K562 (cell line): Measurements from ENCODE around the gene PATE2. TPM values are rescaled to one million over a fixed set of nuclear protein-coding genes. Genes with fewer than 3 reads are reported as not detected.

Source experiments
- ATAC-seq: fragments of 200-7000 bp; cut with Tn5 transposase; 3 replicates; pipeline ENCODE4 v1.9.1; 2020; ENCODE audit warnings: moderate library complexity
- BruUV-seq: library from RNA; stranded (reverse); fragments of 400-500 nt; replicated peaks from 2 replicates; lab custom pipeline; 2021; lab: Mats Ljungman, UMichigan
- CTCF ChIA-PET: fragments of 300-600 bp; formaldehyde crosslinking; extraction: SDS; loops from one replicate; lab custom pipeline; 2021; ENCODE audit warnings: low intra/inter-chr PET ratio; lab: Yijun Ruan, JAX
- POLR2A ChIA-PET: fragments of 300-600, 350-650 bp; sonication (Branson Sonifier 250); formaldehyde crosslinking; extraction: SDS; loops from one replicate; lab custom pipeline; 2021; ENCODE audit warnings: antibody characterized with exemption, inconsistent platforms; lab: Yijun Ruan, JAX
- DNase-seq, 4 experiments: peaks; one replicate each; pipeline versions ENCODE4 v3.0.0 to v3.0.0-alpha.2; 2011 to 2018; ENCODE audit warnings: low spot score in 3 of 4, mixed read lengths in 3 of 4; ENCODE audit errors: extremely low read depth in 1 of 4
- FAIRE-seq: peaks from 2 replicates; lab custom pipeline; 2011; peaks lifted over from hg19 to GRCh38; lab: Jason Lieb, UNC
- H2AFZ ChIP-seq: 2 replicates; pipeline ENCODE4 v1.6.0; 2011; ENCODE audit warnings: low read depth, low read length, control low read depth, inconsistent platforms
- H3K27ac ChIP-seq: fragments of 200-600 bp; 3 replicates; pipeline ENCODE4 v1.8.0; 2011; ENCODE audit warnings: low read depth, mild to moderate bottlenecking, control low read depth, inconsistent platforms, low read length, moderate library complexity, mixed read lengths; ENCODE audit errors: extremely low read depth
- H3K27me3 ChIP-seq, 2 experiments: fragments of 300-600 bp in 1 of 2; 2 replicates in 1 of 2; 3 replicates in 1 of 2; pipeline versions ENCODE4 v1.6.0 to v1.8.0; 2011; ENCODE audit warnings: inconsistent platforms in 2 of 2, low read length in 2 of 2, mild to moderate bottlenecking in 1 of 2, mixed read lengths in 1 of 2, moderate library complexity in 1 of 2; ENCODE audit not compliant: control insufficient read depth in 2 of 2, insufficient read depth in 2 of 2
- H3K36me3 ChIP-seq: fragments of 300-600 bp; 3 replicates; pipeline ENCODE4 v1.8.0; 2011; ENCODE audit warnings: mild to moderate bottlenecking, low read length, inconsistent platforms; ENCODE audit not compliant: control insufficient read depth, insufficient read depth
- H3K4me1 ChIP-seq, 2 experiments: fragments of 200-600 bp in 1 of 2; replicated peaks in 1 of 2; 2 replicates in 1 of 2; 3 replicates in 1 of 2; pipeline versions ENCODE4 v1.5.1 to v1.8.0; 2011; ENCODE audit warnings: inconsistent platforms in 2 of 2, low read length in 2 of 2, mild to moderate bottlenecking in 1 of 2, mixed read lengths in 1 of 2, moderate library complexity in 1 of 2; ENCODE audit not compliant: control insufficient read depth in 2 of 2, insufficient read depth in 2 of 2
- H3K4me2 ChIP-seq: 2 replicates; pipeline ENCODE4 v1.6.1; 2011; ENCODE audit warnings: low read length, control low read depth, inconsistent platforms, mixed read lengths; ENCODE audit not compliant: insufficient read depth
- H3K4me3 ChIP-seq: fragments of 200-600 bp; sonication (generic), shearing (Covaris generic); 2 replicates; pipeline ENCODE4 v1.5.1; 2016; ENCODE audit warnings: control low read depth, inconsistent platforms
- H3K79me2 ChIP-seq: fragments of 200-600 bp; 3 replicates; pipeline ENCODE4 v1.8.0; 2011; ENCODE audit warnings: low read length, inconsistent platforms; ENCODE audit not compliant: control insufficient read depth, insufficient read depth
- H3K9ac ChIP-seq, 2 experiments: 2 replicates each; pipeline versions ENCODE4 v1.6.0 to v1.6.1; 2011; ENCODE audit warnings: low read depth in 2 of 2, low read length in 2 of 2, control low read depth in 1 of 2, inconsistent platforms in 1 of 2, mild to moderate bottlenecking in 1 of 2, mixed read lengths in 1 of 2; ENCODE audit not compliant: insufficient read depth in 1 of 2
- H3K9me1 ChIP-seq: one replicate; pipeline ENCODE4 v1.6.0; 2011; ENCODE audit warnings: inconsistent platforms, mild to moderate bottlenecking, low read length, moderate library complexity; ENCODE audit not compliant: control insufficient read depth, insufficient read depth
- H3K9me3 ChIP-seq: replicated peaks from 2 replicates; pipeline ENCODE4 v1.5.1; 2011; ENCODE audit warnings: low read depth, low read length, inconsistent platforms; ENCODE audit not compliant: control insufficient read depth, insufficient read depth
- H4K20me1 ChIP-seq: replicated peaks from 2 replicates; pipeline ENCODE4 v1.6.1; 2011; ENCODE audit warnings: low read length, inconsistent platforms, mixed read lengths; ENCODE audit not compliant: control insufficient read depth, insufficient read depth
- ARID3B ChIP-seq: fragments of 250-450 bp; sonication (Bioruptor Pico); IDR thresholded peaks from 2 replicates; pipeline ENCODE4 v1.4.0; 2020; ENCODE audit warnings: borderline replicate concordance
- ARNT ChIP-seq, 2 experiments: fragments of 450-650 bp; IDR thresholded peaks; 2 replicates each; pipeline ENCODE4 v1.6.1; 2016; ENCODE audit warnings: mild to moderate bottlenecking in 1 of 2
- CBFA2T2 ChIP-seq: fragments of 450-650 bp; conservative IDR thresholded peaks from 2 replicates; pipeline ENCODE4 v1.6.1; 2017; ENCODE audit warnings: mild to moderate bottlenecking
- KHSRP ChIP-seq: fragments of 450-650 bp; IDR thresholded peaks from 2 replicates; pipeline ENCODE4 v1.6.1; 2017
- MBD2 ChIP-seq: sonication (generic); IDR thresholded peaks from 2 replicates; pipeline ENCODE4 v1.6.1; 2016; ENCODE audit warnings: low read depth, borderline replicate concordance
- NR3C1 ChIP-seq: sonication (generic); formaldehyde crosslinking; IDR thresholded peaks from 2 replicates; pipeline ENCODE4 v1.8.1; 2022; ENCODE audit warnings: missing genetic modification reagents
- RBFOX2 ChIP-seq: fragments of 200-400 bp; formaldehyde crosslinking; IDR thresholded peaks from 2 replicates; pipeline ENCODE4 v1.6.1; 2017; ENCODE audit warnings: low read depth, mild to moderate bottlenecking, low read length, moderate library complexity
- STAT5A ChIP-seq: IDR thresholded peaks from 2 replicates; pipeline ENCODE4 v1.6.1; 2012; ENCODE audit warnings: low read length, inconsistent platforms, borderline replicate concordance
- THRA ChIP-seq: fragments of 450-650 bp; IDR thresholded peaks from 2 replicates; pipeline ENCODE4 v1.6.1; 2017; ENCODE audit warnings: mild to moderate bottlenecking, moderate library complexity
- TOE1 ChIP-seq, 2 experiments: fragments of 450-650 bp in 1 of 2; sonication (generic) in 1 of 2; formaldehyde crosslinking in 1 of 2; IDR thresholded peaks; 2 replicates each; pipeline versions ENCODE4 v1.7.1 to v1.8.0; 2016 to 2022; ENCODE audit warnings: borderline replicate concordance in 2 of 2, mild to moderate bottlenecking in 2 of 2, antibody characterized with exemption in 1 of 2, inconsistent platforms in 1 of 2, low read depth in 1 of 2, missing genetic modification reagents in 1 of 2, moderate library complexity in 1 of 2
- ZFPM2 ChIP-seq: fragments of 250-450 bp; sonication (Bioruptor Pico); IDR thresholded peaks from 2 replicates; pipeline ENCODE4 v1.5.1; 2022; ENCODE audit warnings: mild to moderate bottlenecking
- ZNF644 ChIP-seq: fragments of 200-800 bp; sonication (Bioruptor generic); IDR thresholded peaks from 2 replicates; pipeline ENCODE4 v1.6.1; 2016; ENCODE audit warnings: low read depth, missing genetic modification characterization, missing compliant biosample characterization
- WGBS: fragments of 100-300 bp; shearing (Covaris generic); methylation state at CpG from one replicate; pipeline ENCODE4 v1.1.6; 2016; ENCODE audit warnings: low coverage, mixed read lengths; ENCODE audit not compliant: insufficient coverage; ENCODE audit errors: missing lambda C conversion rate; 5-methylcytosine and 5-hydroxymethylcytosine counted together
- in situ Hi-C: fragments of 300-500 bp; cut with MboI; formaldehyde crosslinking; loops from 4 replicates; pipeline ENCODE4 v1.15.0; 2018; ENCODE audit warnings: inconsistent platforms, mixed read lengths
- intact Hi-C: fragments of 100-400 bp; cut with micrococcal nuclease; formaldehyde crosslinking; loops from 2 replicates; pipeline ENCODE4 v1.14.2; 2022
- polyA plus RNA-seq, 8 experiments: library from polyadenylated mRNA; depleted of rRNA in 4 of 8; stranded (reverse) in 5 of 8; unstranded in 3 of 8; fragments of >200 nt; fragmentation: Nextera tagmentation in 2 of 8; fragmentation: Illumina TruSeq in 1 of 8; extraction: Ambion mirVana in 2 of 8; extraction: Trizol in 1 of 8; gene quantifications; 2 replicates each; pipeline versions ENCODE4 v1.2.1 to v1.2.3, GENCODE V29; 2011 to 2014; ENCODE audit warnings: inconsistent platforms in 1 of 8, missing spikeins in 1 of 8
- total RNA-seq, 7 experiments: library from RNA; depleted of rRNA in 6 of 7; stranded (reverse); fragments of >200 nt in 6 of 7; fragmentation: Illumina TruSeq in 2 of 7; extraction: Trizol in 2 of 7; gene quantifications; 2 replicates each; pipeline versions ENCODE4 v1.2.1 to v1.2.3, GENCODE V29; 2011 to 2021; ENCODE audit warnings: low replicate concordance in 1 of 7
- TF ChIP-seq, protein P1 (sequence below): fragments of 450-650 bp; formaldehyde crosslinking; IDR thresholded peaks from 2 replicates; pipeline ENCODE4 v1.4.0; 2022; ENCODE audit warnings: missing genetic modification characterization

The PATE2 gene
- total and polyA plus RNA-seq, 9 of the 15 experiments (the other 6 are each of a cell fraction or from before 2014, with no cell fraction given), result not detected

GRCh38 chr11:125772834-125773505, 5.7 kb downstream of the PATE2 start:
- Histone ChIP-seq H3K4me2 (no peak overlapping the region), H4K20me1 (no peaks in the 10 kb centered on the region), H3K36me3 (no peaks in the 10 kb centered on the region), H3K4me3 (no peak overlapping the region), H3K4me1 (no peaks in the 10 kb centered on the region), H3K9me3 (no peaks in the 10 kb centered on the region), H3K9me1 (no peaks in the 10 kb centered on the region)
- ChIA-PET CTCF (no interaction called here), POLR2A (interaction anchor here (0.6 kb wide), 1 partner anchor 1951 kb away, joined by 4 read pairs; no protein-coding TSS in a partner anchor)
- DNase-seq (no peak), ATAC-seq (no peak)
- no peak for TF ChIP-seq STAT5A
- TF ChIP-seq CBFA2T2, result no peak
- no peak for TF ChIP-seq ZNF644 (tag)
- no peak for TF ChIP-seq KHSRP
- no peak for TF ChIP-seq TOE1 (IDR thresholded peaks at IDR 0.05; ENCODE audit: borderline replicate concordance)
- no peak for TF ChIP-seq TOE1 (CRISPR knock-in tag; IDR thresholded peaks at IDR 0.05; ENCODE audit: borderline replicate concordance, low read depth)
- no peak for TF ChIP-seq RBFOX2
- no peak for TF ChIP-seq ARNT (IDR thresholded peaks at IDR 0.05)
- TF ChIP-seq, protein P1, sequence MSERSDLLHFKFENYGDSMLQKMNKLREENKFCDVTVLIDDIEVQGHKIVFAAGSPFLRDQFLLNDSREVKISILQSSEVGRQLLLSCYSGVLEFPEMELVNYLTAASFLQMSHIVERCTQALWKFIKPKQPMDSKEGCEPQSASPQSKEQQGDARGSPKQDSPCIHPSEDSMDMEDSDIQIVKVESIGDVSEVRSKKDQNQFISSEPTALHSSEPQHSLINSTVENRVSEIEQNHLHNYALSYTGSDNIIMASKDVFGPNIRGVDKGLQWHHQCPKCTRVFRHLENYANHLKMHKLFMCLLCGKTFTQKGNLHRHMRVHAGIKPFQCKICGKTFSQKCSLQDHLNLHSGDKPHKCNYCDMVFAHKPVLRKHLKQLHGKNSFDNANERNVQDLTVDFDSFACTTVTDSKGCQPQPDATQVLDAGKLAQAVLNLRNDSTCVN (CRISPR knock-in tag), result no peak
- no peak for TF ChIP-seq ARID3B (CRISPR knock-in tag)
- no peak for TF ChIP-seq THRA
- no peak for TF ChIP-seq NR3C1 (CRISPR knock-in tag)
- no peak for TF ChIP-seq ZFPM2 (CRISPR knock-in tag)
- no peak for TF ChIP-seq MBD2
- TF ChIP-seq, all 486 proteins: peak for 0
- intact Hi-C loops, result loop anchor here (5.0 kb wide), 1 partner anchor 99 kb away; no protein-coding TSS in a partner anchor
- H2AFZ ChIP-seq, result no peak overlapping the region
- H3K27ac ChIP-seq, result no peak overlapping the region
- no peak for FAIRE-seq
- H3K9ac ChIP-seq, result no peak overlapping the region
- no TSS peak for BruUV-seq
- WGBS, result 0% methylated on average over 3 of the region's 3 CpGs
- in situ Hi-C loops, result no loop called here
- H3K27me3 ChIP-seq, result peaks cover 12 to 16% of the 10 kb centered on the region in 2 experiments
- H3K79me2 ChIP-seq, result no peaks in the 10 kb centered on the region
